Loucy (cell line): ENCODE measurements around the gene CHDH.

Source experiments
- CTCF ChIP-seq: fragments of 200-600 bp; sonication (generic); conservative IDR thresholded peaks from 2 replicates; pipeline ENCODE4 v1.5.1; 2014; ENCODE audit warnings: mild to moderate bottlenecking, antibody characterized with exemption, low read length
- EZH2phosphoT487 ChIP-seq: fragments of 200-600 bp; IDR thresholded peaks from 2 replicates; pipeline ENCODE4 v1.6.1; 2018; ENCODE audit warnings: antibody characterized with exemption, mild to moderate bottlenecking, moderate library complexity, borderline replicate concordance

GRCh38 chr3:53803124-53803815, 42.9 kb downstream of the CHDH start:
- TF ChIP-seq CTCF (no peak), EZH2phosphoT487 (no peak)
